IMR-90 (cell line): ENCODE results near the gene TMEM184C.

Experiments
- CEBPB ChIP-seq: IDR thresholded peaks from 2 replicates; pipeline ENCODE4 v1.6.1; 2012; ENCODE audit warnings: low read depth, low read length, improper control_type of control experiment
- CTCF ChIP-seq: conservative IDR thresholded peaks from 2 replicates; pipeline ENCODE4 v1.5.1; 2012; ENCODE audit warnings: mild to moderate bottlenecking, low read depth, low read length, improper control_type of control experiment
- MAFK ChIP-seq: IDR thresholded peaks from 2 replicates; pipeline ENCODE4 v1.6.1; 2012; ENCODE audit warnings: low read depth, low read length, improper control_type of control experiment
- POLR2A ChIP-seq: IDR thresholded peaks from 2 replicates; pipeline ENCODE4 v1.6.1; 2012; ENCODE audit warnings: mild to moderate bottlenecking, low read depth, low read length

- TF ChIP-seq CTCF (no peak), POLR2A (no peak), MAFK (no peak), CEBPB (no peak)
These were observed 79.7 kb downstream of the TMEM184C start for GRCh38 chr4:147696866-147697265.
